ENCODE measurements around the gene SRCIN1.

DNA sequence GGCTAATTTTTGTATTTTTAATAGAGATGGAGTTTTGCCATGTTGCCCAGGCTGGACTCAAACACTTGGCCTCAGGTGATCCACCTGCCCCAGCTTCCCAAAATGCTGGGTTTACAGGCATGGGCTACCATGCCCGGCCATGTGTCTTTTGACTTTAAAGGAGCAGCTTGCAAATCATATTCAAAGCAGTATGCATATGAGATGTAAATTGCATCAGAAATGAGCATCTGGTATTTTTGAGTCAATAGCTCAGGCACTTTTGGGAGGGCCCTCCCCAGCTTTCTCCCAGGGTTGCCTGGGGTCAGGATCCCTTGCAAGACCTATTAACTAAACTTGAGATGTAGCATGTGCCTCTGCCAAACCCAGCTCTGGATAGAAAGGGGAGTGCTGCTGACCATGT lies 47.5 kb upstream of the SRCIN1 start:
- TF ChIP-seq, protein P1, sequence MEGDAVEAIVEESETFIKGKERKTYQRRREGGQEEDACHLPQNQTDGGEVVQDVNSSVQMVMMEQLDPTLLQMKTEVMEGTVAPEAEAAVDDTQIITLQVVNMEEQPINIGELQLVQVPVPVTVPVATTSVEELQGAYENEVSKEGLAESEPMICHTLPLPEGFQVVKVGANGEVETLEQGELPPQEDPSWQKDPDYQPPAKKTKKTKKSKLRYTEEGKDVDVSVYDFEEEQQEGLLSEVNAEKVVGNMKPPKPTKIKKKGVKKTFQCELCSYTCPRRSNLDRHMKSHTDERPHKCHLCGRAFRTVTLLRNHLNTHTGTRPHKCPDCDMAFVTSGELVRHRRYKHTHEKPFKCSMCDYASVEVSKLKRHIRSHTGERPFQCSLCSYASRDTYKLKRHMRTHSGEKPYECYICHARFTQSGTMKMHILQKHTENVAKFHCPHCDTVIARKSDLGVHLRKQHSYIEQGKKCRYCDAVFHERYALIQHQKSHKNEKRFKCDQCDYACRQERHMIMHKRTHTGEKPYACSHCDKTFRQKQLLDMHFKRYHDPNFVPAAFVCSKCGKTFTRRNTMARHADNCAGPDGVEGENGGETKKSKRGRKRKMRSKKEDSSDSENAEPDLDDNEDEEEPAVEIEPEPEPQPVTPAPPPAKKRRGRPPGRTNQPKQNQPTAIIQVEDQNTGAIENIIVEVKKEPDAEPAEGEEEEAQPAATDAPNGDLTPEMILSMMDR (IDR thresholded peaks at IDR 0.05) = no peak
- no peak for TF ChIP-seq POLR2A (IDR thresholded peaks at IDR 0.05)

All from thyroid gland (tissue), 4 donors.